Right renal pelvis (tissue), 4 donors: ENCODE results near the gene AK9. TPM values are rescaled to one million over a fixed set of nuclear protein-coding genes. Genes with fewer than 3 reads are reported as not detected.
"Not testable (repeated sequence)": the region's sequence is repeated elsewhere in the genome, so short reads cannot be mapped to it uniquely, and the experiment has no call there.

Experiments
- DNase-seq, 4 donors: peaks; one replicate each; pipeline ENCODE4 v3.0.0-alpha.2; 2013; ENCODE audit warnings: low read depth in 4 of 4, low spot score in 3 of 4, missing footprints in 1 of 4
- polyA plus RNA-seq, 4 donors: library from polyadenylated mRNA; unstranded; fragments of 120-200 nt; gene quantifications; one replicate each; pipeline ENCODE4 v1.2.1, GENCODE V29; 2013; ENCODE audit not compliant: insufficient read length in 4 of 4

Gene AK9
- polyA plus RNA-seq = 10 to 100 TPM; 12.0 to 14.5 (median 13.6) TPM

GRCh38 chr6:109690737-109691621, at the start of gene AK9, which contains the start of gene FIG4:
Gene AK9 (minus strand): TSS chr6:109691202. CDS start chr6:109675745, 15,457 bp downstream.
Gene FIG4 (plus strand): TSS chr6:109691296. CDS start chr6:109691436, 140 bp downstream.
- peak; percentile 79 to 89 (median 88) for DNase-seq

DNA sequence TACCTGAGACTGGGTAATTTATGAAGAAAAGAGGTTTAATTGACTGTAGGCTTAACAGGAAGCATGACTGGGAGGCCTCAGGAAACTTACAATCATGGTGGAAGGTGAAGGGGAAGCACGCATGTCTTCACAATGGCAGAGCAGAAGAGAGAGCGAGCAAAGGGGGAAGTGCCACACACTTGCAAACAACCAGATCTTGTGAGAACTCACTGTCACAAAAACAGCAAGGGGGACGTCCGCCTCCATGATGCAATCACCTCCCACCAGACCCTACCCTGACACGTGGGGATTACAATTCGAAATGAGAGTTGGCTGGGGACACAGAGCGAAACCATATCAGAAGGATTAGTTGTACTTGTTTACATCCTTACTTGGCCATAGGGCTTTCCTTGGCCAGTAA, 49.8 kb upstream of the AK9 start:
- DNase-seq = no peak

- DNase-seq = no peak
These were observed 48.7 kb upstream of the AK9 start for GRCh38 chr6:109739686-109740085.

GRCh38 chr6:109738667-109739066, 47.7 kb upstream of the AK9 start:
- no peak for DNase-seq

- DNase-seq = no peak
These were observed 47.3 kb upstream of the AK9 start for GRCh38 chr6:109738255-109738654.

DNA sequence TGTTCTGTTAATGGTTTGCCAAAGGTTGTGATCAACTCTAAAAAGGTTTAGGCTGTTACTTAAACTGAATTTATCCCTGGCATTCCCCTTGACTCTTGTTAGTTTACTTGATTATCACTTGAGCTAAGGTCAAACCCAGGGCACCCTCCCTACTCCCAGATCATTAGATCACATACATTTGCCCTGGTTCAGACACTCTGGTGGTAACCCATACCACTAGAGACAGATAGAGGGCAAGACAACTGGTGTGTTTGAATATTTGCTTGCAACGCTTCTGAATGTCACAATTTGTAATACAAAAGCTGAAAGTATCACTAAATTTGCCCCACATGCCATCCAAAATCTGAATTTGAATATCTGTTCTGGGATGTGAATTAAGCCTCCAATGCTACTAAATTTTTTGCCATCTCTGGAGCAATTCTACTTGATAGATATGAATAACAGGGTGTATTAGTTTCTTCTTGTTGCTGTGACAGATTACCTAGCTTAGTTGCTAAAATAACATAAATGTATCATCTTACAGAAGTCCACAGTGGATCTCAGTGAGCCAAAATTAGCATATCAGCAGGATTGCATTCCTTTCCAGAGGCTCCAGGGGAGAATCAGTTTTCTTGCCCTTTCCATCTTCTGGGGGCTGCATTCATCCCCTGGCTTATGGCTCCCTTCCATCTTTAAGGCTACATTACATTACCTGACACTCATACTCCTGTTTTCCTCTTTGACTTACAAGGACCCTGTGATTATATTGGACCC, 45.4 kb upstream of the AK9 start:
- DNase-seq = no peak

GRCh38 chr6:109725250-109725649, 34.2 kb upstream of the AK9 start:
- not testable (repeated sequence) for DNase-seq

GRCh38 chr6:109722564-109723254, 31.7 kb upstream of the AK9 start:
- no peak for DNase-seq

DNA sequence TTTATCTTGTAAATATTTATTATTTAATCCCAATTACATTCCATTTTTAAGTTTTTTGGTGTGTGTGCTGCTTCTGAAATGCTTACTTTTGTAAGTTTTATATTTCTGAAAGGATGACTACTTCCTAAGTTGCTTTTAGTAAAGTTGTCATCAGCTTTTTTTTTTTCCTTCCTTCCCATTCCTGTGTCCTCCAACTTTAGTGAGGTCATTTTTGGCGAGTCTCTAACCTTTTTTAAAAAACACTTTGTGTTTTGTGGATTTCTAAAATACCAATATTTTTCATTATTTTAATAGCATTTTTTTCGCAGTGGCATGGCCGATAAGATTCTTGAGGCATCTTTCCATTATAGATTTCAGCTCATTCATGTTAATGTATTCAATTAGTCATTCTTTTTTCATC, 31.0 kb upstream of the AK9 start:
- no peak for DNase-seq

GRCh38 chr6:109720311-109720710, 29.3 kb upstream of the AK9 start:
- no peak for DNase-seq

GRCh38 chr6:109718991-109719390, 28.0 kb upstream of the AK9 start:
- DNase-seq = no peak

GRCh38 chr6:109717971-109718370, 27.0 kb upstream of the AK9 start:
- no peak for DNase-seq

DNA sequence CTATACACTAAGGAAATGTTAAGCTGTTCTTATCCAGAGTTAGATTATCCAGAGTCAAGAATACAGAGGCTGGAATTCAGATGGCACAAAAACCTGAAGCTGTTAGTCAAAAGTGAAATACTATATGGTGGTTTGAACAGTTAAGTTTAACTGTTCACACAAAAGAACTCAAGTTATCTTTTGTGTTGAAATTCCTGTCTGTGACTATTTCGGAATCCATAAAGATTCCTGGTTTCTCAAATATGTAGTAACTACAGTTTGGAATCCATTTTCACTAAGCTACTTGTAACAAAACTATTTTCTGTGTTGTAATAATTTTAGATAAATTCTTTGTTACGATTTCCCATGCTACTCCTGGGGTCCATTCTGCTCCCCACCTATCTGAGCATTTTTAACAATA, 24.6 kb upstream of the AK9 start:
- DNase-seq = no peak

DNA sequence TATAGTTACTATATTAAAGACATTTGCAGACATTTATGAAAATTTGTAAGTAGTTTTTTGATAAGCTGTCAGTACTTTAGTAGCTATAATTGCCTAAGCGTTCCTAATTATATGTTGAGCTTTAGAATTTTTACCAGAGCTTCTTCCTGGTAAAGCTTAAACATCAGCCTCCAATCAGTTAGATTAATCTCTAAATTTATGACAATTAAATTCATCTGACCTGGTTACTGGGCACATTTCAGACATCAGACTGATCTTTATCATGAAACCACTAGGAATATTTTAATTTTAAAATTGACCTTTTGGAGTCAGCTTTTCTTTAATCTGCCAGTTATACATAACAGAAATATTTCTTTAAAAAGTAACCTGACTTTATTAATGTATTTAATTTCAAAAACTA, 23.6 kb upstream of the AK9 start:
- DNase-seq = no peak

DNA sequence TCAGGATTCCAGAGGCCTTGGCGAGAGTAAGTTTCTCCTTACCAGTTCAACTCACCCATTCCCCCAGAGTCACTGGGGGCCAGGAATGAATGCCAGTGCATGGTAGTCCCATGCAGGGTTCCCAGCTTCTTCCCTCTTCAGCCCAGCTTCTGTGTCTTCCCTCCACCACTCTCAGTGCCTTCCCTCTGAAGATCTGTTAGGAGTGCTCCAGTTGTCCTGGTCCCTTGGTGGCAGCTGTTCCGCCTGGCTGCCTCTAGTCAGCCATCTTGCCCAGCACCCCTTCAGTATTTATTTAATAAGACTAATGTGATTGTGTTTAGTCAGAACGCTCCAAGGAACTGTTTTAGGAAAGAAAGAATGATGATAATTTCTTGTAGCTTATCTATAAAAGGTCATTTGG, 23.2 kb upstream of the AK9 start:
- no peak for DNase-seq

DNA sequence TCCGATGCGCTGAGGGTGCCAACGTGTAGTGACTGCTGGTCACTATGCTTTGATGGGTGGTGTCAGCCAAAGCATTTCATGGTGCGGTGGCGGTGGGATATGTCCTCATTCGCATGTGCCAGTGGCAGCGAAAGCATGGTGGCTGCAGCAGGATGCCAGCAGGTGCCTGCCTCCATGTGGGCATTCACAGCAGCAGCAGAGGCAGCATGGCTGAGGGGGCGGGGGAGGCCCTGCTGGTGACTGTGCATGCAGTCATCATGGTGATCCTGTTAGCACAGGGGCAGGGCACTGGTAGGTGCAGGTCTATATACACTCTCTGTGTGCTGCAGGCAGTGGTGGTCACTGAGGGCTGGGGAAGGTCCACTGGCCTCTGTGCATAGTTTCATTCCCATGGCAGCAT, 22.1 kb upstream of the AK9 start:
- DNase-seq = no peak

GRCh38 chr6:109708099-109708498, 17.1 kb upstream of the AK9 start:
- not testable (repeated sequence) for DNase-seq

DNA sequence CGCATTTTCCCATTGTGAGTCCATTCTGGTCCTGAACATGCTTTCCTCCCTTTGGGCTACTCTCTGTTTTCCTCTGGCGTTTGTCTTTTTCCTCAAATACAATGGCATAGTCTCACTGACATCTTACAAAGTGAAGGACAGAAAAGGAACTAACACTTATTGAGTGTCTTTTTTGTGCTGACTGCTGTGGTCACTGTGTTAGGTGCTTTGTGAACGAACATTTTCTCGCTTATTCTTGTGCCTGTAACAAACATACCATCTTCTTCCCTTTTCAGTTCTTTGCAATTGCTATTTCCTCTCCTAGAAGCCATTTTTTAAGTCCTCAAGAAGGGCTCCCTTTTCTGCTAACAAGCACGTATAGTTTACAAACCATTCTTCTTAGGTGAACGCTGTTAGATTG, 15.5 kb upstream of the AK9 start:
- no peak for DNase-seq

GRCh38 chr6:109705258-109705657, 14.3 kb upstream of the AK9 start:
- DNase-seq = peak; percentile 82 to 84 (median 82)

DNA sequence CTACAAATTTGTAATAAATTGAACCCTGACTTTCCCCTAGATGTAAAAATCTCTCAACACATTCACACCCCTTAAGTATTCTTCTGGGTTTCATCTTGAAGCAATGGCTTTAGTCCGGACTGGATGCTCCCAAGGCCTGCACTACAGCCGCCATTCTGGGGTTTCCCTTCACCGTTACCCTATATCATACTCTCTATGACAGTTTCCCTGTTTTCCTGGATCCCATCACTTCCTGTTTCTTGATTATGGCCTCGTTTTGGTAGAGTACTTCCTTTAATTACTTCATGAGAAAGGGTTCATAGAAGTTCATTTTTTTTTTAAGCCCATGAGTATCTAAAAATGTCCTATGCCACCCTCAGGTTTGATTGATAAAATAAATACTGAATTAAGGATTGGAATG, 11.8 kb upstream of the AK9 start:
- DNase-seq = no peak

- DNase-seq = no peak
These were observed 10.8 kb upstream of the AK9 start for GRCh38 chr6:109701774-109702173.
